IMR-90 (cell line): ENCODE results near the gene SOX5. TPM values are rescaled to one million over a fixed set of nuclear protein-coding genes. Genes with fewer than 3 reads are reported as not detected.

ENCODE experiments used
- ATAC-seq: fragments of 200-7000 bp; cut with Tn5 transposase; 2 replicates; pipeline ENCODE4 v1.9.1; 2020; ENCODE audit warnings: low read depth, mild to moderate bottlenecking, moderate library complexity
- BruUV-seq: library from RNA; stranded (reverse); fragments of 400-500 nt; replicated peaks from 2 replicates; lab custom pipeline; 2021; lab: Mats Ljungman, UMichigan
- CTCF ChIA-PET: fragments of 300-600 bp; formaldehyde crosslinking; extraction: SDS; loops from one replicate; lab custom pipeline; 2021; ENCODE audit warnings: antibody characterized with exemption; lab: Yijun Ruan, JAX
- POLR2A ChIA-PET: fragments of 300-600 bp; sonication (Branson Sonifier 250); formaldehyde crosslinking; loops from one replicate; lab custom pipeline; 2022; ENCODE audit warnings: antibody characterized with exemption; ENCODE audit not compliant: unreplicated experiment; lab: Charles Lee
- DNase-seq: peaks from one replicate; pipeline ENCODE4 v3.0.0; 2013
- H2AFZ ChIP-seq: replicated peaks from 2 replicates; pipeline ENCODE3; 2013; ENCODE audit warnings: low read length, mild to moderate bottlenecking; ENCODE audit not compliant: poor library complexity
- H2AK5ac ChIP-seq: 2 replicates; pipeline ENCODE4 v1.6.1; 2013; ENCODE audit warnings: low read depth, low read length, inconsistent platforms
- H2AK9ac ChIP-seq: replicated peaks from 2 replicates; pipeline ENCODE3; 2013; ENCODE audit warnings: mild to moderate bottlenecking, low read depth, low read length, moderate library complexity; ENCODE audit not compliant: poor library complexity
- H2BK120ac ChIP-seq: 2 replicates; pipeline ENCODE4 v1.6.1; 2013; ENCODE audit warnings: low read depth, low read length, inconsistent platforms
- H2BK15ac ChIP-seq: 3 replicates; pipeline ENCODE4 v1.6.1; 2013; ENCODE audit warnings: low read depth, low read length, inconsistent platforms
- H2BK20ac ChIP-seq: 2 replicates; pipeline ENCODE4 v1.6.1; 2013; ENCODE audit warnings: low read depth, mild to moderate bottlenecking, inconsistent platforms, low read length, moderate library complexity
- H2BK5ac ChIP-seq: 2 replicates; pipeline ENCODE4 v1.6.1; 2013; ENCODE audit warnings: mild to moderate bottlenecking, low read depth, low read length, inconsistent platforms; ENCODE audit not compliant: poor library complexity, severe bottlenecking
- H3K14ac ChIP-seq: replicated peaks from 2 replicates; pipeline ENCODE4 v1.6.1; 2013; ENCODE audit warnings: low read depth, low read length, inconsistent platforms
- H3K18ac ChIP-seq: 2 replicates; pipeline ENCODE4 v1.6.1; 2013; ENCODE audit warnings: low read depth, low read length, control low read depth
- H3K23ac ChIP-seq: 2 replicates; pipeline ENCODE4 v1.6.1; 2013; ENCODE audit warnings: low read depth, low read length, inconsistent platforms
- H3K27ac ChIP-seq: 2 replicates; pipeline ENCODE4 v1.5.1; 2013; ENCODE audit warnings: mild to moderate bottlenecking, control low read depth, low read length; ENCODE audit not compliant: insufficient read depth
- H3K27me3 ChIP-seq: 2 replicates; pipeline ENCODE4 v1.6.1; 2013; ENCODE audit warnings: low read length; ENCODE audit not compliant: control insufficient read depth, insufficient read depth
- H3K36me3 ChIP-seq: 2 replicates; pipeline ENCODE4 v1.6.1; 2013; ENCODE audit warnings: low read length, mixed read lengths; ENCODE audit not compliant: control insufficient read depth, insufficient read depth
- H3K4ac ChIP-seq: 2 replicates; pipeline ENCODE4 v1.6.1; 2013; ENCODE audit warnings: low read depth, low read length, inconsistent platforms
- H3K4me1 ChIP-seq: 2 replicates; pipeline ENCODE4 v1.6.1; 2013; ENCODE audit warnings: low read length, mixed read lengths; ENCODE audit not compliant: control insufficient read depth, insufficient read depth
- H3K4me2 ChIP-seq: 2 replicates; pipeline ENCODE4 v1.6.1; 2013; ENCODE audit warnings: low read depth, mild to moderate bottlenecking, control low read depth, low read length, moderate library complexity
- H3K4me3 ChIP-seq: 2 replicates; pipeline ENCODE4 v1.5.1; 2013; ENCODE audit warnings: low read depth, mild to moderate bottlenecking, control low read depth, low read length, moderate library complexity; ENCODE audit not compliant: insufficient read depth
- H3K56ac ChIP-seq: 2 replicates; pipeline ENCODE4 v1.6.1; 2013; ENCODE audit warnings: low read length, inconsistent platforms; ENCODE audit not compliant: insufficient read depth; ENCODE audit errors: extremely low read depth
- H3K79me1 ChIP-seq, 2 experiments: 2 replicates each; pipeline ENCODE4 v1.6.1; 2013; ENCODE audit warnings: low read length in 2 of 2, inconsistent platforms in 1 of 2, low read depth in 1 of 2
- H3K9ac ChIP-seq: 2 replicates; pipeline ENCODE4 v1.6.1; 2013; ENCODE audit warnings: low read depth, low read length, control low read depth
- H3K9me1 ChIP-seq: 2 replicates; pipeline ENCODE4 v1.6.1; 2013; ENCODE audit warnings: low read length, inconsistent platforms; ENCODE audit not compliant: insufficient read depth
- H3K9me3 ChIP-seq: 2 replicates; pipeline ENCODE4 v1.6.1; 2013; ENCODE audit warnings: low read length; ENCODE audit not compliant: control insufficient read depth, insufficient read depth
- H4K20me1 ChIP-seq: 2 replicates; pipeline ENCODE4 v1.6.1; 2013; ENCODE audit warnings: low read length, inconsistent platforms; ENCODE audit not compliant: insufficient read depth
- H4K5ac ChIP-seq: 2 replicates; pipeline ENCODE4 v1.6.1; 2013; ENCODE audit warnings: mild to moderate bottlenecking, low read depth, low read length, control low read depth
- H4K8ac ChIP-seq, 2 experiments: 2 replicates each; pipeline ENCODE4 v1.6.1; 2013; ENCODE audit warnings: low read depth in 2 of 2, low read length in 2 of 2, control low read depth in 1 of 2, inconsistent platforms in 1 of 2
- H4K91ac ChIP-seq: 2 replicates; pipeline ENCODE4 v1.6.1; 2013; ENCODE audit warnings: low read depth, low read length, inconsistent platforms; ENCODE audit not compliant: insufficient read depth
- BHLHE40 ChIP-seq: fragments of 150-350 bp; IDR thresholded peaks from 2 replicates; pipeline ENCODE4 v1.6.1; 2016; ENCODE audit warnings: mild to moderate bottlenecking, low read depth, low read length
- dilution Hi-C: fragments of 300-500 bp; cut with HindIII; formaldehyde crosslinking; loops from one replicate; pipeline ENCODE4 v1.14.3; 2018; ENCODE audit warnings: low sequenced_read_pairs; ENCODE audit not compliant: unreplicated experiment
- in situ Hi-C: fragments of 300-500 bp; cut with MboI; formaldehyde crosslinking; loops from 3 replicates; pipeline ENCODE4 v1.14.3; 2019; ENCODE audit warnings: low sequenced_read_pairs, inconsistent platforms, mixed read lengths
- intact Hi-C: fragments of 100-400 bp; cut with micrococcal nuclease; formaldehyde crosslinking; loops from 2 replicates; pipeline ENCODE4 v1.10.0; 2022
- polyA plus RNA-seq, 3 experiments: library from polyadenylated mRNA; depleted of rRNA; stranded (reverse); fragments of >200 nt; gene quantifications; 2 replicates each; pipeline ENCODE4 v1.2.3, GENCODE V29; 2012; ENCODE audit warnings: low replicate concordance in 1 of 3
- total RNA-seq: library from RNA; depleted of rRNA; stranded (reverse); fragments of >200 nt; gene quantifications from 2 replicates; pipeline ENCODE4 v1.2.3, GENCODE V29; 2012

SOX5 gene
- total and polyA plus RNA-seq, 2 of the 4 experiments (the other 2 are of a cell fraction), result 1.1 to 13.1 TPM

- POLR2A ChIA-PET, result no interaction called here
- no peak overlapping the region for H3K9ac ChIP-seq
- no peak overlapping the region for H4K5ac ChIP-seq
- no peak overlapping the region for H4K8ac ChIP-seq
- no peak overlapping the region for H2AK9ac ChIP-seq
- no peak overlapping the region for H3K4me3 ChIP-seq
- no peak overlapping the region for H3K14ac ChIP-seq
- BruUV-seq, result no TSS peak
- H3K4me1 ChIP-seq, result no peaks in the 10 kb centered on the region
- H2AK5ac ChIP-seq, result no peak overlapping the region
- CTCF ChIA-PET, result no interaction called here
- no peak overlapping the region for H2AFZ ChIP-seq
- no peaks in the 10 kb centered on the region for H3K27me3 ChIP-seq
- no peak overlapping the region for H3K27ac ChIP-seq
- no peak overlapping the region for H2BK5ac ChIP-seq
- intact Hi-C loops, result no loop called here
- H3K4me2 ChIP-seq, result no peak overlapping the region
- no peak for TF ChIP-seq BHLHE40
- no peaks in the 10 kb centered on the region for H3K9me1 ChIP-seq
- H2BK15ac ChIP-seq, result no peak overlapping the region
- ATAC-seq (peak; percentile 59; the same call in 1 of the 2 replicates), DNase-seq (peak; percentile 50)
- no peaks in the 10 kb centered on the region for H3K79me1 ChIP-seq
- no peaks in the 10 kb centered on the region for H3K9me3 ChIP-seq
- no peak overlapping the region for H3K23ac ChIP-seq
- H3K18ac ChIP-seq, result no peak overlapping the region
- no peak overlapping the region for H3K4ac ChIP-seq
- no peak overlapping the region for H4K91ac ChIP-seq
- dilution Hi-C loops, result no loop called here
- H3K56ac ChIP-seq, result no peak overlapping the region
- H2BK20ac ChIP-seq, result no peak overlapping the region
- in situ Hi-C loops, result no loop called here
- no peak overlapping the region for H2BK120ac ChIP-seq
- no peaks in the 10 kb centered on the region for H4K20me1 ChIP-seq
- H3K36me3 ChIP-seq, result no peaks in the 10 kb centered on the region
These were observed 220.1 kb downstream of the SOX5 start for GRCh38 chr12:23729359-23729758.
